ENCODE results near the gene GREB1L. TPM values are rescaled to one million over a fixed set of nuclear protein-coding genes. Genes with fewer than 3 reads are reported as not detected.

GREB1L gene
- total and polyA plus RNA-seq, 2 of the 13 experiments (the other 11 are each of a cell fraction or from before 2014, with no cell fraction given), result 0.17 to 0.66 TPM

DNA sequence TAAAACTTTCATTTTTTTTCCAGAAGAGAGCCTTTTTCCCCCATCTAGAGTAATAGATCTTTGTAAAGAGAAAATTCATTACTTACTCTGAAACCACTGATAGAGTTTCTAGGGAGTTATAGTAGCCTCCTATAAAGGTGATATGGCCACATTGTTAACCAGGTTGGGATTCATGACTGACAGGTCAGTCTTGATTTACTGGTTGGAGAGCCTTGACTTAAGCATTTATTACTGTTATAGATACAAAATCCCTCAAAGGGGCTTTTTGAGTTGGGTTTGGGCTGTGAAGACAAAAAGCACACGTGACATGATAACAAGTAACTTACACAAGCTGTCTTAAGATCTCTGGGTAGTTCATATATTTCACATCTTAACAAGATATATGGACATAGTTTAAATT lies 141.0 kb downstream of the GREB1L start:
- FAIRE-seq, result no peak
- no TSS peak for BruUV-seq (replicated peaks)
- in situ Hi-C loops (cut with HindIII; ENCODE audit: extremely low pct_ligation_motif_present, low pct_unique_long_range_greater_than_20kb), result no loop called here

More for the DNA sequence above, 141.0 kb downstream of the GREB1L start:
- intact Hi-C loops (cut with micrococcal nuclease; ENCODE audit: unreplicated experiment), result no loop called here
- 7% methylated on average over 1 of the region's 1 CpG for WGBS (ENCODE audit: low lambda C conversion rate)
- Histone ChIP-seq H3K4me1 (ENCODE audit: insufficient read depth, low read length) (no peaks in the 10 kb centered on the region), H3K27ac (ENCODE audit: extremely low read length, insufficient read depth, low read length) (no peak overlapping the region), H3K4me2 (ENCODE audit: low read depth, low read length) (no peak overlapping the region), H3K27me3 (ENCODE audit: control insufficient read depth in 1 of 2, insufficient read depth in 2 of 2, low read length in 2 of 2) (no peaks in the 10 kb centered on the region), H3K79me2 (ENCODE audit: insufficient read depth, low read length) (no peaks in the 10 kb centered on the region), H2AFZ (ENCODE audit: low read length) (no peak overlapping the region), H3K9ac (ENCODE audit: insufficient read depth, low read depth, low read length) (no peak overlapping the region), H3K4me3 (replicated peaks in 1 of 3; ENCODE audit: insufficient read depth in 1 of 3, low read depth in 2 of 3, low read length in 3 of 3) (no peak overlapping the region), H3K9me3 (ENCODE audit: low read length) (no peaks in the 10 kb centered on the region), H4K20me1 (ENCODE audit: insufficient read depth, low read length) (no peaks in the 10 kb centered on the region), H3K36me3 (replicated peaks in 1 of 2; ENCODE audit: control insufficient read depth in 1 of 2, insufficient read depth in 2 of 2, low read length in 2 of 2) (no peaks in the 10 kb centered on the region)
- no peak for ATAC-seq
- DNase-seq (ENCODE audit: low spot score), result no peak
- TF ChIP-seq KLF16 (CRISPR knock-in tag; IDR thresholded peaks at IDR 0.05) (no peak), NCOA2 (CRISPR knock-in tag; IDR thresholded peaks at IDR 0.05) (no peak), ZNF362 (CRISPR knock-in tag; IDR thresholded peaks at IDR 0.05; ENCODE audit: borderline replicate concordance) (no peak), ZNF44 (CRISPR knock-in tag; IDR thresholded peaks at IDR 0.05) (no peak), ZNF562 (CRISPR knock-in tag; IDR thresholded peaks at IDR 0.05; ENCODE audit: borderline replicate concordance) (no peak), NCOR1 (IDR thresholded peaks at IDR 0.05; ENCODE audit: borderline replicate concordance, low read length) (no peak), RFX3 (CRISPR knock-in tag; IDR thresholded peaks at IDR 0.05) (no peak), ZSCAN22 (CRISPR knock-in tag; IDR thresholded peaks at IDR 0.05) (no peak), CHD4 (IDR thresholded peaks at IDR 0.05; ENCODE audit: borderline replicate concordance, low read length) (no peak), ZNF205 (CRISPR knock-in tag; IDR thresholded peaks at IDR 0.05) (no peak), ZNF33A (CRISPR knock-in tag; IDR thresholded peaks at IDR 0.05; ENCODE audit: borderline replicate concordance) (no peak), E2F1 (CRISPR knock-in tag; IDR thresholded peaks at IDR 0.05) (no peak)
- TF ChIP-seq, protein P1, sequence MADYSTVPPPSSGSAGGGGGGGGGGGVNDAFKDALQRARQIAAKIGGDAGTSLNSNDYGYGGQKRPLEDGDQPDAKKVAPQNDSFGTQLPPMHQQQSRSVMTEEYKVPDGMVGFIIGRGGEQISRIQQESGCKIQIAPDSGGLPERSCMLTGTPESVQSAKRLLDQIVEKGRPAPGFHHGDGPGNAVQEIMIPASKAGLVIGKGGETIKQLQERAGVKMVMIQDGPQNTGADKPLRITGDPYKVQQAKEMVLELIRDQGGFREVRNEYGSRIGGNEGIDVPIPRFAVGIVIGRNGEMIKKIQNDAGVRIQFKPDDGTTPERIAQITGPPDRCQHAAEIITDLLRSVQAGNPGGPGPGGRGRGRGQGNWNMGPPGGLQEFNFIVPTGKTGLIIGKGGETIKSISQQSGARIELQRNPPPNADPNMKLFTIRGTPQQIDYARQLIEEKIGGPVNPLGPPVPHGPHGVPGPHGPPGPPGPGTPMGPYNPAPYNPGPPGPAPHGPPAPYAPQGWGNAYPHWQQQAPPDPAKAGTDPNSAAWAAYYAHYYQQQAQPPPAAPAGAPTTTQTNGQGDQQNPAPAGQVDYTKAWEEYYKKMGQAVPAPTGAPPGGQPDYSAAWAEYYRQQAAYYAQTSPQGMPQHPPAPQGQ (CRISPR knock-in tag; IDR thresholded peaks at IDR 0.05; ENCODE audit: borderline replicate concordance), result no peak
- TF ChIP-seq, protein P2, sequence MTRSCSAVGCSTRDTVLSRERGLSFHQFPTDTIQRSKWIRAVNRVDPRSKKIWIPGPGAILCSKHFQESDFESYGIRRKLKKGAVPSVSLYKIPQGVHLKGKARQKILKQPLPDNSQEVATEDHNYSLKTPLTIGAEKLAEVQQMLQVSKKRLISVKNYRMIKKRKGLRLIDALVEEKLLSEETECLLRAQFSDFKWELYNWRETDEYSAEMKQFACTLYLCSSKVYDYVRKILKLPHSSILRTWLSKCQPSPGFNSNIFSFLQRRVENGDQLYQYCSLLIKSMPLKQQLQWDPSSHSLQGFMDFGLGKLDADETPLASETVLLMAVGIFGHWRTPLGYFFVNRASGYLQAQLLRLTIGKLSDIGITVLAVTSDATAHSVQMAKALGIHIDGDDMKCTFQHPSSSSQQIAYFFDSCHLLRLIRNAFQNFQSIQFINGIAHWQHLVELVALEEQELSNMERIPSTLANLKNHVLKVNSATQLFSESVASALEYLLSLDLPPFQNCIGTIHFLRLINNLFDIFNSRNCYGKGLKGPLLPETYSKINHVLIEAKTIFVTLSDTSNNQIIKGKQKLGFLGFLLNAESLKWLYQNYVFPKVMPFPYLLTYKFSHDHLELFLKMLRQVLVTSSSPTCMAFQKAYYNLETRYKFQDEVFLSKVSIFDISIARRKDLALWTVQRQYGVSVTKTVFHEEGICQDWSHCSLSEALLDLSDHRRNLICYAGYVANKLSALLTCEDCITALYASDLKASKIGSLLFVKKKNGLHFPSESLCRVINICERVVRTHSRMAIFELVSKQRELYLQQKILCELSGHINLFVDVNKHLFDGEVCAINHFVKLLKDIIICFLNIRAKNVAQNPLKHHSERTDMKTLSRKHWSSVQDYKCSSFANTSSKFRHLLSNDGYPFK (CRISPR knock-in tag; IDR thresholded peaks at IDR 0.05; ENCODE audit: borderline replicate concordance), result no peak
- ChIA-PET POLR2A (no interaction called here), CTCF (ENCODE audit: low intra/inter-chr PET ratio, low total read pairs) (no interaction called here)

All from HepG2 (cell line).